Neuronal stem cell (in vitro differentiated cells): ENCODE results near the gene IRAK1.

ENCODE experiments used
- DNase-seq: peaks from one replicate; pipeline ENCODE4 v3.0.0-alpha.2; 2013; ENCODE audit warnings: low spot score
- H2AFZ ChIP-seq: one replicate; pipeline ENCODE4 v1.6.1; 2013; ENCODE audit warnings: mild to moderate bottlenecking, low read length, inconsistent platforms
- H2AK5ac ChIP-seq: 2 replicates; pipeline ENCODE4 v1.6.1; 2013; ENCODE audit warnings: low read depth, mild to moderate bottlenecking, inconsistent platforms, low read length, moderate library complexity, mixed read lengths
- H2BK120ac ChIP-seq: 2 replicates; pipeline ENCODE4 v1.6.1; 2013; ENCODE audit warnings: low read depth, mild to moderate bottlenecking, inconsistent platforms, low read length, moderate library complexity, mixed read lengths
- H2BK12ac ChIP-seq: one replicate; pipeline ENCODE4 v1.6.1; 2013; ENCODE audit warnings: low read length, inconsistent platforms
- H2BK15ac ChIP-seq: 2 replicates; pipeline ENCODE4 v1.6.1; 2013; ENCODE audit warnings: mild to moderate bottlenecking, low read length, inconsistent platforms, mixed read lengths
- H2BK5ac ChIP-seq: one replicate; pipeline ENCODE4 v1.6.1; 2013; ENCODE audit warnings: inconsistent platforms, mild to moderate bottlenecking, low read length, moderate library complexity
- H3K14ac ChIP-seq: one replicate; pipeline ENCODE4 v1.6.1; 2013; ENCODE audit warnings: low read length, inconsistent platforms
- H3K18ac ChIP-seq: 2 replicates; pipeline ENCODE4 v1.6.1; 2013; ENCODE audit warnings: low read length, inconsistent platforms
- H3K23ac ChIP-seq: 2 replicates; pipeline ENCODE4 v1.6.1; 2013; ENCODE audit warnings: low read depth, mild to moderate bottlenecking, mixed read lengths, low read length, inconsistent platforms; ENCODE audit not compliant: poor library complexity
- H3K27ac ChIP-seq: replicated peaks from 3 replicates; pipeline ENCODE4 v1.5.1; 2013; ENCODE audit warnings: low read length, inconsistent platforms
- H3K27me3 ChIP-seq, 3 experiments: 2 replicates each; pipeline ENCODE4 v1.6.1; 2013; ENCODE audit warnings: low read length in 3 of 3, mild to moderate bottlenecking in 2 of 3, inconsistent platforms in 1 of 3, low read depth in 1 of 3, mixed read lengths in 1 of 3, moderate library complexity in 1 of 3; ENCODE audit not compliant: control insufficient read depth in 3 of 3, insufficient read depth in 3 of 3
- H3K36me3 ChIP-seq, 2 donors: replicated peaks in 1 of 2; 2 replicates each; pipeline ENCODE4 v1.6.1; 2013; ENCODE audit warnings: low read length in 2 of 2; ENCODE audit not compliant: control insufficient read depth in 2 of 2, insufficient read depth in 2 of 2
- H3K4ac ChIP-seq: 2 replicates; pipeline ENCODE4 v1.6.1; 2013; ENCODE audit warnings: inconsistent platforms, mild to moderate bottlenecking, low read length, moderate library complexity
- H3K4me1 ChIP-seq, 2 donors: 1 replicate in 1 of 2; 2 replicates in 1 of 2; pipeline ENCODE4 v1.6.1; 2013; ENCODE audit warnings: low read length in 2 of 2, low read depth in 1 of 2; ENCODE audit not compliant: control insufficient read depth in 2 of 2, insufficient read depth in 1 of 2
- H3K4me2 ChIP-seq: one replicate; pipeline ENCODE4 v1.6.1; 2013; ENCODE audit warnings: mild to moderate bottlenecking, low read length, inconsistent platforms; ENCODE audit not compliant: insufficient read depth, poor library complexity, severe bottlenecking
- H3K4me3 ChIP-seq, 2 donors: 2 replicates each; pipeline ENCODE4 v1.5.1; 2013; ENCODE audit warnings: low read length in 2 of 2, mild to moderate bottlenecking in 2 of 2, inconsistent platforms in 1 of 2, moderate library complexity in 1 of 2
- H3K79me1 ChIP-seq: one replicate; pipeline ENCODE4 v1.6.1; 2013; ENCODE audit warnings: low read depth, mild to moderate bottlenecking, inconsistent platforms, low read length, moderate library complexity
- H3K9ac ChIP-seq: one replicate; pipeline ENCODE4 v1.6.1; 2013; ENCODE audit warnings: mild to moderate bottlenecking, low read depth, low read length, inconsistent platforms; ENCODE audit not compliant: poor library complexity
- H3K9me3 ChIP-seq, 2 donors: replicated peaks in 1 of 2; 2 replicates each; pipeline versions ENCODE3 to v1.6.1; 2013; ENCODE audit warnings: low read length in 2 of 2, mild to moderate bottlenecking in 2 of 2, inconsistent platforms in 1 of 2, low read depth in 1 of 2, mixed read lengths in 1 of 2, moderate library complexity in 1 of 2; ENCODE audit not compliant: control insufficient read depth in 2 of 2, insufficient read depth in 1 of 2
- H4K8ac ChIP-seq: one replicate; pipeline ENCODE4 v1.6.1; 2013; ENCODE audit warnings: low read depth, mild to moderate bottlenecking, inconsistent platforms, low read length, moderate library complexity
- H4K91ac ChIP-seq: one replicate; pipeline ENCODE4 v1.6.1; 2013; ENCODE audit warnings: low read length, low read depth, mild to moderate bottlenecking, inconsistent platforms; ENCODE audit not compliant: poor library complexity
- WGBS, 2 donors: extraction: QIAGEN DNeasy Blood & Tissue Kit; methylation state at CpG; one replicate each; pipeline ENCODE4 v1.1.7; 2013; ENCODE audit warnings: missing lambda C conversion rate in 2 of 2, mixed read lengths in 1 of 2; ENCODE audit not compliant: insufficient read length in 2 of 2, insufficient replicate concordance in 1 of 2; ENCODE audit errors: extremely low coverage in 2 of 2; 5-methylcytosine and 5-hydroxymethylcytosine counted together

Gene IRAK1

DNA sequence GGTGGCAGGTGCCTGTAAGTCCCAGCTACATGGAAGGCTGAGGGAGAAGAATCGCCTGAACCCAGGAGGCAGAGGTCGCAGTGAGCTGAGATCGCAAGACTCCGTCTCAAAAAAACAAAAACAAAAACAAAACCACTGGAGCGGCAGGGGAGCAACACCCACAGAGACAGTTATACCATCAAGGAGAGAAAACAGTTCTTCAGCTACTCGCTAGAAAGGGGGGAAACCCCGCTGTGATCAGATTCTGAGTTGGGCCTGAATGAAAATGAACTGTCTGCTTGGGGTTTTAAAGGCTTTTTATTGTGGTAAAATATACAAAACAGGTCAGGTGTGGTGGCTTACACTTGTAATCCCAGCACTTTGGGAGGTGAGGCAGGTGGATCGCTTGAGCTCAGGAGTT is 16.8 kb upstream of the IRAK1 start:
- H3K23ac ChIP-seq = no peak overlapping the region
- no peak overlapping the region for H2BK120ac ChIP-seq
- H3K4ac ChIP-seq = no peak overlapping the region
- no CpG with 5 or more reads among the region's 8 CpGs for WGBS, 2 donors
- no peak overlapping the region for H3K27ac ChIP-seq
- H3K18ac ChIP-seq = no peak overlapping the region
- no peak overlapping the region for H2AFZ ChIP-seq
- H3K14ac ChIP-seq = no peak overlapping the region
- H3K27me3 ChIP-seq = peaks cover 0 to 42% (median 0%) of the 10 kb centered on the region in 3 experiments
- H3K4me2 ChIP-seq = no peak overlapping the region
- no peak overlapping the region for H2AK5ac ChIP-seq
- H2BK12ac ChIP-seq = no peak overlapping the region
- DNase-seq = no peak
- H3K4me1 ChIP-seq = peaks cover 1 to 3% of the 10 kb centered on the region in 2 donors
- H2BK15ac ChIP-seq = no peak overlapping the region
- H3K36me3 ChIP-seq = peaks cover 5 to 34% of the 10 kb centered on the region in 2 donors
- no peak overlapping the region for H4K8ac ChIP-seq
- no peak overlapping the region for H3K9ac ChIP-seq
- no peak overlapping the region for H2BK5ac ChIP-seq
- H4K91ac ChIP-seq = no peak overlapping the region
- no peaks in the 10 kb centered on the region for H3K79me1 ChIP-seq
- H3K9me3 ChIP-seq = no peaks in the 10 kb centered on the region
- H3K4me3 ChIP-seq = no peak overlapping the region

DNA sequence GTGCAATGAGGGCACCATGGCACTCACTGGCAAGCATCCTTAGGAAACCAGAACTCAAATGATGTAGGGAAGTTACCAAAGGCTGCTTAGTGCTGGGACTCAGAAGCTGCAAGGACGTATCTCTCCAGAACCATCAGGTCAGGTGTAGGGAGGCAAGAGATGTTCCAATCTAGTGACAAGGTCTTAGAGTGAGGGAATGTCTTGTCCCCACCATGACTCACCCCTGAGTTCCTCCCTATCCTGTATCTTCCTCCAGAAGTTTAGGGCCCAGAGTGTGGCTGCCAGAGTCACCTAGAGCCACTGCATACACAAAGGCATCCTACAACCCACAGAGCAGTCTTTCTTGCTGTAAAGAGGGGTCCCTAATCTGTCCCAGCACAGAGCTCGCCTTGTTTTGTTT is 14.1 kb upstream of the IRAK1 start:
- Histone ChIP-seq H3K9me3 (no peaks in the 10 kb centered on the region), H3K36me3 (peaks cover 10 to 57% of the 10 kb centered on the region in 2 donors), H2BK5ac (no peak overlapping the region), H3K79me1 (no peaks in the 10 kb centered on the region), H2BK120ac (no peak overlapping the region), H2AFZ (no peak overlapping the region), H3K27me3 (peaks cover 0 to 43% (median 0%) of the 10 kb centered on the region in 3 experiments), H3K14ac (no peak overlapping the region), H3K27ac (no peak overlapping the region), H3K23ac (no peak overlapping the region), H3K4ac (no peak overlapping the region), H2AK5ac (no peak overlapping the region), H3K18ac (no peak overlapping the region), H3K4me3 (no peak overlapping the region), H2BK15ac (no peak overlapping the region), H3K4me1 (peaks cover 0 to 3% of the 10 kb centered on the region in 2 donors), H4K91ac (no peak overlapping the region), H3K9ac (no peak overlapping the region), H2BK12ac (no peak overlapping the region), H4K8ac (no peak overlapping the region), H3K4me2 (no peak overlapping the region)
- DNase-seq = no peak
- no CpG with 5 or more reads among the region's 2 CpGs for WGBS, 2 donors

DNA sequence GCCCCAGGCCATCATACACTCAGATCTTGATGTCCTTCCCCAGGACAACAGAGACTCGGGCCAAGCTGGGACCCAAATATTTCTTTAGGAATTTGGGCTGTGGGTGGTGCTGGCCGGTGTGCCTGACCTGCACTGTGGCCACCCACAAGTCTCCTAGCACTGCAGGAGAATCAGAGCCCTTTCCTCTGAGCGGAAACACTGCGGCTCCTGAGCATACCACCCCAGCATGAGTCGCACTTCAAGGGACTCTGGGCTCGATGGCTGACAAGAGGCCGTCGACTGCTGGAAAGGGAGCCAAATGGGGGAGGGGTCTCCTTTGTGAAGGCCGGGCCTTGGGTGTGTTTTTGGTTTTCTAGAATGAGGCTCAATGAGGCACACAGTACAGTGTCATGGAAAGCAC is 13.0 kb upstream of the IRAK1 start:
- peaks cover 10 to 69% of the 10 kb centered on the region in 2 donors for H3K36me3 ChIP-seq
- DNase-seq = no peak
- no CpG with 5 or more reads among the region's 9 CpGs for WGBS, 2 donors

DNA sequence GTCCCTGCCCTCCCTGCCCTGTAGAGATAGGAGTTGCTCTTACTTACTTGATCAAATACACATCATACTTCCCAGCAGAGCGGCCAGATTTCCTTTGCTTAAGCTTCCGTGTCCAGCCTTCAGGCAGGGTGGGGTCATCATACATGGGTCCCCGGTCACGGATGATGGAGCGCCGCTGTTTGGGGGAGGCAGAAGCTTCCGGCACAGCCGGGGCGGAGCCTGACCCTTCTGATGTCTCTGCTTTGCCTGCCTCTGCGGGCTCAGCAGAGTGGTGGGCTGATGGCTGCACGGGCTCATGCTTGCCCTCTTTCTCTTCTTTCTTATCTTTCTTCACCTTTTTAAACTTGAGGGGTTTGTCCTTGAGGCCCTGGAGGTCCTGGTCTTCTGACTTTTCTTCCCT is 12.5 kb upstream of the IRAK1 start:
- Histone ChIP-seq H3K36me3 (peaks cover 10 to 74% of the 10 kb centered on the region in 2 donors), H3K4me3 (no peak overlapping the region), H3K9ac (no peak overlapping the region), H3K18ac (no peak overlapping the region), H3K14ac (no peak overlapping the region), H4K91ac (no peak overlapping the region), H3K79me1 (no peaks in the 10 kb centered on the region), H3K4me2 (no peak overlapping the region), H2AK5ac (no peak overlapping the region), H2BK12ac (no peak overlapping the region), H2BK15ac (no peak overlapping the region), H2BK5ac (no peak overlapping the region), H2BK120ac (no peak overlapping the region), H4K8ac (no peak overlapping the region), H3K4ac (no peak overlapping the region), H3K23ac (no peak overlapping the region), H2AFZ (no peak overlapping the region), H3K4me1 (peaks cover 0 to 3% of the 10 kb centered on the region in 2 donors), H3K27me3 (peaks cover 0 to 58% (median 0%) of the 10 kb centered on the region in 3 experiments), H3K27ac (no peak overlapping the region), H3K9me3 (no peaks in the 10 kb centered on the region)
- no peak for DNase-seq
- no CpG with 5 or more reads among the region's 11 CpGs for WGBS, 2 donors

More for the DNA sequence above, 13.0 kb upstream of the IRAK1 start:
- H3K27me3 ChIP-seq = peaks cover 0 to 53% (median 0%) of the 10 kb centered on the region in 3 experiments
- H3K27ac ChIP-seq = no peak overlapping the region
- H2BK5ac ChIP-seq = no peak overlapping the region
- H3K14ac ChIP-seq = no peak overlapping the region
- H2BK15ac ChIP-seq = no peak overlapping the region
- H4K8ac ChIP-seq = no peak overlapping the region
- H4K91ac ChIP-seq = no peak overlapping the region
- H3K79me1 ChIP-seq = no peaks in the 10 kb centered on the region
- no peak overlapping the region for H3K4ac ChIP-seq
- no peaks in the 10 kb centered on the region for H3K9me3 ChIP-seq
- H2BK12ac ChIP-seq = no peak overlapping the region
- no peak overlapping the region for H2BK120ac ChIP-seq
- H2AFZ ChIP-seq = no peak overlapping the region
- no peak overlapping the region for H2AK5ac ChIP-seq
- no peak overlapping the region for H3K23ac ChIP-seq
- peaks cover 0 to 3% of the 10 kb centered on the region in 2 donors for H3K4me1 ChIP-seq
- no peak overlapping the region for H3K4me3 ChIP-seq
- H3K9ac ChIP-seq = peak overlapping the region; percentile 3
- H3K4me2 ChIP-seq = no peak overlapping the region
- no peak overlapping the region for H3K18ac ChIP-seq
